K562 (cell line): ENCODE data around the gene NEK1. TPM values are rescaled to one million over a fixed set of nuclear protein-coding genes. Genes with fewer than 3 reads are reported as not detected.

Experiments used
- REST ChIP-seq, 2 experiments: fragments of 450-650 bp; formaldehyde crosslinking in 1 of 2; IDR thresholded peaks; 2 replicates each; pipeline versions ENCODE4 v1.4.0 to v1.6.1; 2014 to 2020; ENCODE audit warnings: mild to moderate bottlenecking in 2 of 2, borderline replicate concordance in 1 of 2, low read depth in 1 of 2
- ZBTB12 ChIP-seq: fragments of 250-450 bp; sonication (Bioruptor Pico); IDR thresholded peaks from 2 replicates; pipeline ENCODE4 v1.4.0; 2020
- polyA plus RNA-seq, 8 experiments: library from polyadenylated mRNA; depleted of rRNA in 4 of 8; stranded (reverse) in 5 of 8; unstranded in 3 of 8; fragments of >200 nt; fragmentation: Nextera tagmentation in 2 of 8; fragmentation: Illumina TruSeq in 1 of 8; extraction: Ambion mirVana in 2 of 8; extraction: Trizol in 1 of 8; gene quantifications; 2 replicates each; pipeline versions ENCODE4 v1.2.1 to v1.2.3, GENCODE V29; 2011 to 2014; ENCODE audit warnings: inconsistent platforms in 1 of 8, missing spikeins in 1 of 8
- total RNA-seq, 7 experiments: library from RNA; depleted of rRNA in 6 of 7; stranded (reverse); fragments of >200 nt in 6 of 7; fragmentation: Illumina TruSeq in 2 of 7; extraction: Trizol in 2 of 7; gene quantifications; 2 replicates each; pipeline versions ENCODE4 v1.2.1 to v1.2.3, GENCODE V29; 2011 to 2021; ENCODE audit warnings: low replicate concordance in 1 of 7

Gene NEK1
- total and polyA plus RNA-seq, 9 of the 15 experiments (the other 6 are each of a cell fraction or from before 2014, with no cell fraction given), result 6.2 to 15.7 (median 10.3) TPM

GRCh38 chr4:169485791-169486742, 126.3 kb downstream of the NEK1 start (continued):
- no peak for TF ChIP-seq ZBTB12 (CRISPR knock-in tag)
- peak; percentile 62; the same call in 1 of the 2 replicates for TF ChIP-seq REST (IDR thresholded peaks at IDR 0.05; ENCODE audit: borderline replicate concordance)
- TF ChIP-seq REST (CRISPR knock-in tag; IDR thresholded peaks at IDR 0.05; ENCODE audit: low read depth), result no peak
